Stimulated activated CD4-positive, alpha-beta T cell treated with anti-CD3 and anti-CD28 coated beads, Interleukin-15, amount 100 ng/mL, for 24 hours (primary cell): ENCODE results near the gene TLR7.

Experiments used
- DNase-seq: peaks from one replicate; pipeline ENCODE4 v3.0.0-alpha.2; 2020

The TLR7 gene

GRCh38 chrX:12866451-12867377 is at the start of gene TLR7:
TSS of gene TLR7 (plus strand) at chrX:12867072. CDS start at chrX:12867579, 507 bp downstream.
- no peak for DNase-seq

DNA sequence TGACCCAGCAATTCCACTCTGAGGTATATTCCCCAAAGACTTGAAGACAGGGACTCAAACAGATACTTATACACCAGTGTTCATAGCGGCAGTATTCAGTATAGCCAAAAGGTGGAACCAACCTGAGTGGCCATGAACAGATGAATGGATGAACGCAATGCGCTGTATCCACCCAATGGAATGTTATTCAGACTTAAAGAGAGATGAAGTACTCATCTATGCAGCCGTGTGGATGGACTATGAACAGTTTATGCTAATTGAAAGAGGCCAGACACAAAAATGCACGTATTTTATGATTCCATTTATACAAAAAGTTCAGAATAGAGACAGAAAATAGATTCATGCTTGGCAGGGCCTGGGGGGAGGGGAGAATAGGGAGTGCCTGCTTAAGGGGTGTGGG is 49.3 kb upstream of the TLR7 start:
- DNase-seq = no peak

GRCh38 chrX:12819222-12819621 is 47.6 kb upstream of the TLR7 start:
- no peak for DNase-seq

DNA sequence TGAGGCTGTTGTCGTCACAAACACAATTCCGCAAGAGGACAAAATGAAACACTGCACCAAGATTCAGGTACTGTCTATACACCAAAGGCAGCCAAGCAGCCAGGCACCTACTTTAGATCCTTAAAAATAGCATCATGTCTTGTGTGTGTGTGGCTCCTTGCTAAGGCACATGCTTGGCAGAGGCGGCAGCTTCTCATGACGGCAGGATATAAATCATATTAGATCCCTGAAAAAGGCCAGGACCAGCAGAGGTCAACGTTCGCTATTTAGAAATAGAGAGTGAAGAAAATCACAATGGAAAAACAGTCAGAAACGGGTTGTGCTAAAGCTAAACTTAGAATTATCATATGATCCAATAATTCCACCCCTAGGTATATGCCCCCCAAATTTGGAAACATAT is 46.1 kb upstream of the TLR7 start:
- no peak for DNase-seq

GRCh38 chrX:12824944-12825343 is 41.9 kb upstream of the TLR7 start:
- no peak for DNase-seq

GRCh38 chrX:12825801-12826200 is 41.1 kb upstream of the TLR7 start:
- no peak for DNase-seq

DNA sequence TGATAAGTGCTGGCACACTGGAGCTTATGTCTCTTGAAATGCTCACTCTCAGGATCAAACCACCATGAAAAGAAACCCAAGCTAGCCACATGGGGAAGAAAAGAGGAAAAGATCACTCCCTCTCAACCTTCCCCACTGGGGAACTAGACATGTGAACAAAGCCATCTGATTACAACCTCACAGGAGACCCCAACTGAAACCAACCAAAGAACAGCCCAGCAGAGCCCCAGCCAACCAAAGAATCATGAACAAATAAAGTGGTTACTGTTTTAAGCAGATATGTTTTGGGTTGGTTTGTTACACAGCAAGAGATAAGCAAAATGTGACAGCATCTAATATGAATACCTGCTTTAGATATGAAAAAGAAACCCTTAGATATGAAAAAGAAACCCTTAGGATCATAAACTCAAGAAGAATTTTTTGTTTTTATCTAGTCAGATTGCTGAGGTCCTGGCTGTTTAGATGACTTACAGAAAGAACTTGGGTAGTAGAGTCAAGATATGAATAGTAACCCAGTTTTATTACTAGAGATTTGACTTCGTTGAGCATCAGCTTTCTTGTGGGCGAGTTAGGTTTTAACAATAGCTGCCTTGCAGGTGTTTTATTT is 23.7 kb upstream of the TLR7 start:
- DNase-seq = no peak

GRCh38 chrX:12843668-12844279 is 23.1 kb upstream of the TLR7 start:
- no peak for DNase-seq

DNA sequence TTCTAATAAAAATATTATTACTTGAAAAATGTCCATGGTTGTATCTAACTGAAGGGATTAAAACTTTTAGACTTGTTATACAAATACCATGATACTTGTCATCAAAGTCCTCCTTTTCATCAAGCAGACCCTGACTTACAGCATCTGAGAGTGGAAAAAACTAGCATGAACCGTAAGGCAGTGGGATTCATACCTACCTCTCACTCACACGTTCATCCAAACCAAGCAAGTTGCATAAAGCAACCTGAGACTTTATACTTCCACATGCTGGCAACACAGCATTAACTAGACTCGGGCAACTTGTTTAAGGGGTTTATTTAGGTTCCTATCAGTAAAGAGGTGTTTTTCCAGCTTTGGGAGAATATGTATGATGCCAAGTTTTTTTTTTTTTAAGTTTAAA is 22.6 kb upstream of the TLR7 start:
- no peak for DNase-seq

GRCh38 chrX:12865359-12865758 is 1.5 kb upstream of the TLR7 start:
- DNase-seq = no peak

GRCh38 chrX:12867685-12868084 is 813 bp downstream of the TLR7 start:
- DNase-seq = no peak

GRCh38 chrX:12868747-12869146 is 1.9 kb downstream of the TLR7 start:
- DNase-seq = no peak

DNA sequence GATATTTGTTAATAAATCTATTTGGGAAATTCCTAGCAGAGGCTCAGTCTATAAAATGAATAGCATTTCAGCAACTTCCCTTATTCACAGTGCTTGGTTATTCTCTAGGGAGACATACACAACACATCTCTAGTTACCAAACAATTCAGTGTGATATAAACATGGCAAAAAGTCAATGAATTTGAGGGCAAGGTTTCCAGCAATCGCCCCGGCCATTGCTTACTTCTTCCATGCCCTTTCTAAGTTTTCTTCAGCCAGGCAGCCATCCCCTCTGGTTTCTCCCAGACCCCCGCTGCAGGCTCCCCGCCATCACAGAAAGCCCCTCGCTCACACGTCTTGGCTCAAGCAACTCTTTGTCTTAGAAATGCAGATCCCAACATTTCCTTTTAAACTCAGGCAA is 4.4 kb downstream of the TLR7 start:
- DNase-seq = no peak

- DNase-seq = no peak
Observed at GRCh38 chrX:12872741-12873140, 5.9 kb downstream of the TLR7 start.

DNA sequence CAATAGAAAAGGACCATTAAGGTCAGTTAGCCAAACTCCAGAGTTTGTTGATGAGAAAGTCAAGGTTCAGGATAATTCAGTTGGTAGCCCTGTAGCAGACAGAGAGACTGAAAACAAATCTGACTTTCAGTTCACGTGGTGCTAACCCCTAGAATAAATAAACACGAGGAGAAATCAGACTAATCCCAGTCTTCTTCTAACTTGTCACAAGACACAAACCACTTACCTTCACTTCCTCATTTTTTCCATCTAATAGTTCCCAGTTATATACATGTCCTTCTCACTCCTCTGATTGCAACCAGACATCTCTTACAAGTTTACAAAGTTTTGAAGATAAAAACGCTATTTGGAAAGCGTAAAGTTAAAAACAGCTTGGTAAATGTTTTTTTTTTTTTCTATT is 7.7 kb downstream of the TLR7 start:
- no peak for DNase-seq

DNA sequence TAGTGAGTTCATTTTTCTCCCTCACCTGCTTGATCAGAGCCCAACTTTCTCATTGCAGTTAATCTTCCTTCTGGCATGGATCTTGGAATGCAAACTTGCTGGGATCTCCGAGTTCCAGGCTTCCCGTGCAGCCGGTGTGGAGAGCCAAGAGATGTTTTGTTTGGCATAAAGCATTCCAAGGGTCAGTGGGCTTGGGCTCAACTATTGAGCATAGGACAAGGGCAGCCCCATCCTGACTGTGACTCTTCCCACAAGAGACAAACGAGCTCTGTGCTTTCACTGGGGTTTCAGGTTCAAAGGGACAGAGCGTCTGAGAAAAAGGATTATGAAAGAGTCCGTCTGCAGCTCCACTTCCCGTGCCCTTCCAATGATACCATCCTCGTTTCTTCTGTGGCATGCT is 10.5 kb downstream of the TLR7 start:
- no peak for DNase-seq

DNA sequence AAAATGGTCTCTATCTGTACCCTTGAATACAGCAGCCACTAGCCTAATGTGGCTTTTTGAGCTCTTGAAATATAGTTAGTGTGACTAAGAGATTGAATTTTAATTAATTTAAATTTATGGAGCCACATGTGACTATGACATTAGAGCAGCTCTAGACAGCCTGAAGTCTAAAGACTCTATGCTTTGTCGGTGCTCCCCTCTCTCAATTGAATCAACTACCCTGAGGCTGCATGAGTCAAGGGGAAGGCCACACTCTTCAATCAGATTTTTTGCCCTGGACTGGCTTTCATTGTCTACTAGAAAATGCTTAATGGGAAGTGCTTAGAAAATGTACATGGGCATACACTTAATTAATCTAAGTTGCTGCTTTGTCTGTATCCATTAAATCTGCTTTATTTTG is 11.7 kb downstream of the TLR7 start:
- DNase-seq = no peak

GRCh38 chrX:12881914-12882313 is 15.0 kb downstream of the TLR7 start:
- DNase-seq = no peak

GRCh38 chrX:12885508-12885907 is 18.6 kb downstream of the TLR7 start:
- no peak for DNase-seq

- no peak for DNase-seq
Observed at GRCh38 chrX:12886545-12886944, 19.7 kb downstream of the TLR7 start.

DNA sequence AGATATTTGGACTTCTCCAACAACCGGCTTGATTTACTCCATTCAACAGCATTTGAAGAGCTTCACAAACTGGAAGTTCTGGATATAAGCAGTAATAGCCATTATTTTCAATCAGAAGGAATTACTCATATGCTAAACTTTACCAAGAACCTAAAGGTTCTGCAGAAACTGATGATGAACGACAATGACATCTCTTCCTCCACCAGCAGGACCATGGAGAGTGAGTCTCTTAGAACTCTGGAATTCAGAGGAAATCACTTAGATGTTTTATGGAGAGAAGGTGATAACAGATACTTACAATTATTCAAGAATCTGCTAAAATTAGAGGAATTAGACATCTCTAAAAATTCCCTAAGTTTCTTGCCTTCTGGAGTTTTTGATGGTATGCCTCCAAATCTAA is 20.3 kb downstream of the TLR7 start:
- DNase-seq = no peak

GRCh38 chrX:12887767-12888166 is 20.9 kb downstream of the TLR7 start:
- no peak for DNase-seq

- no peak for DNase-seq
Observed at GRCh38 chrX:12890467-12890866, 23.6 kb downstream of the TLR7 start.

- no peak for DNase-seq
Observed at GRCh38 chrX:12891171-12891570, 24.3 kb downstream of the TLR7 start.
